ENCODE data around the gene ETV3. TPM values are rescaled to one million over a fixed set of nuclear protein-coding genes. Genes with fewer than 3 reads are reported as not detected.

The ETV3 gene
- total RNA-seq, 2 donors from 2014 or later, result 23.4 to 33.3 TPM

- 77% methylated on average over 4 of the region's 4 CpGs for WGBS
- no peaks in the 10 kb centered on the region for H3K36me3 ChIP-seq
- no peaks in the 10 kb centered on the region for H3K27me3 ChIP-seq (replicated peaks; ENCODE audit: insufficient read depth)
- H3K27ac ChIP-seq, result no peak overlapping the region
- H3K4me1 ChIP-seq (replicated peaks), result no peaks in the 10 kb centered on the region
- DNase-seq (ENCODE audit: low spot score), result no peak
- no peak for TF ChIP-seq POLR2A (IDR thresholded peaks at IDR 0.05)
- no peak for TF ChIP-seq CTCF (IDR thresholded peaks at IDR 0.05)
- no peak for TF ChIP-seq POLR2AphosphoS5 (IDR thresholded peaks at IDR 0.05)
- no peak overlapping the region for H3K4me3 ChIP-seq
- intact Hi-C loops (cut with DNase I), result no loop called here
- H3K9me3 ChIP-seq, result no peaks in the 10 kb centered on the region
Measured at GRCh38 chr1:157167437-157167836, 29.2 kb upstream of the ETV3 start.

GRCh38 chr1:157166590-157166989 lies 28.4 kb upstream of the ETV3 start:
- no peak overlapping the region for H3K27ac ChIP-seq
- H3K27me3 ChIP-seq (replicated peaks; ENCODE audit: insufficient read depth), result no peaks in the 10 kb centered on the region
- no peaks in the 10 kb centered on the region for H3K9me3 ChIP-seq
- H3K4me3 ChIP-seq, result no peak overlapping the region
- intact Hi-C loops (cut with DNase I), result no loop called here
- no peaks in the 10 kb centered on the region for H3K36me3 ChIP-seq
- WGBS, result 60% methylated on average over 5 of the region's 5 CpGs
- H3K4me1 ChIP-seq (replicated peaks), result no peaks in the 10 kb centered on the region
- DNase-seq (ENCODE audit: low spot score), result no peak
- TF ChIP-seq POLR2AphosphoS5 (IDR thresholded peaks at IDR 0.05), result no peak
- TF ChIP-seq POLR2A (IDR thresholded peaks at IDR 0.05), result no peak
- TF ChIP-seq CTCF (IDR thresholded peaks at IDR 0.05), result no peak

GRCh38 chr1:157163273-157164127 lies 25.3 kb upstream of the ETV3 start:
- Histone ChIP-seq H3K4me3 (no peak overlapping the region), H3K36me3 (no peaks in the 10 kb centered on the region), H3K27ac (no peak overlapping the region), H3K4me1 (replicated peaks) (no peaks in the 10 kb centered on the region), H3K27me3 (replicated peaks; ENCODE audit: insufficient read depth) (no peaks in the 10 kb centered on the region), H3K9me3 (no peaks in the 10 kb centered on the region)
- WGBS, result 18% methylated on average over 19 of the region's 21 CpGs
- intact Hi-C loops (cut with DNase I), result loop anchor here (5.0 kb wide), 1 partner anchor 329 kb away; no protein-coding TSS in a partner anchor
- peak; percentile 34 for DNase-seq (ENCODE audit: low spot score)
- no peak for TF ChIP-seq POLR2A (IDR thresholded peaks at IDR 0.05)
- peak; percentile 47 to 72 (median 66) for TF ChIP-seq CTCF (IDR thresholded peaks at IDR 0.05)

GRCh38 chr1:157162345-157162744 lies 24.1 kb upstream of the ETV3 start:
- H3K36me3 ChIP-seq, result no peaks in the 10 kb centered on the region
- no peaks in the 10 kb centered on the region for H3K27me3 ChIP-seq (replicated peaks; ENCODE audit: insufficient read depth)
- H3K4me1 ChIP-seq (replicated peaks), result no peaks in the 10 kb centered on the region
- no peak for TF ChIP-seq POLR2A (IDR thresholded peaks at IDR 0.05)
- no peak overlapping the region for H3K27ac ChIP-seq
- H3K9me3 ChIP-seq, result no peaks in the 10 kb centered on the region
- 68% methylated on average over 4 of the region's 4 CpGs for WGBS
- intact Hi-C loops (cut with DNase I), result loop anchor here (5.0 kb wide), 1 partner anchor 330 kb away; no protein-coding TSS in a partner anchor
- DNase-seq (ENCODE audit: low spot score), result no peak
- H3K4me3 ChIP-seq, result no peak overlapping the region

GRCh38 chr1:157161901-157162300 lies 23.7 kb upstream of the ETV3 start:
- no peak for DNase-seq (ENCODE audit: low spot score)
- H3K27me3 ChIP-seq (replicated peaks; ENCODE audit: insufficient read depth), result no peaks in the 10 kb centered on the region
- WGBS, result 90% methylated on average over 5 of the region's 5 CpGs
- H3K4me3 ChIP-seq, result no peak overlapping the region
- H3K27ac ChIP-seq, result no peak overlapping the region
- TF ChIP-seq POLR2A (IDR thresholded peaks at IDR 0.05) (no peak), POLR2AphosphoS5 (IDR thresholded peaks at IDR 0.05) (no peak), CTCF (IDR thresholded peaks at IDR 0.05) (no peak)
- intact Hi-C loops (cut with DNase I), result loop anchor here (5.0 kb wide), 1 partner anchor 330 kb away; no protein-coding TSS in a partner anchor
- H3K9me3 ChIP-seq, result no peaks in the 10 kb centered on the region
- no peaks in the 10 kb centered on the region for H3K4me1 ChIP-seq (replicated peaks)
- H3K36me3 ChIP-seq, result no peaks in the 10 kb centered on the region

Data from prostate gland (tissue), 2 donors.